Left ventricle myocardium superior (tissue), 1 donor: Measurements from ENCODE around the gene SYNGR1. TPM values are rescaled to one million over a fixed set of nuclear protein-coding genes. Genes with fewer than 3 reads are reported as not detected.
"Not testable (repeated sequence)": the region's sequence is repeated elsewhere in the genome, so short reads cannot be mapped to it uniquely, and the experiment has no call there.

ENCODE experiments used
- ATAC-seq: fragments of 200-7000 bp; cut with Tn5 transposase; one replicate; pipeline ENCODE4 v1.9.1; 2020; ENCODE audit warnings: mild to moderate bottlenecking, moderate library complexity
- DNase-seq: peaks from one replicate; pipeline ENCODE4 v3.0.0-alpha.2; 2020
- intact Hi-C: fragments of 100-400 bp; cut with micrococcal nuclease; formaldehyde crosslinking; loops from one replicate; pipeline ENCODE4 v1.11.0; 2022
- total RNA-seq: library from RNA; stranded (reverse); fragmentation: NEBNext Ultra II Directional; extraction: Animal tissue kit (Norgen Biotek cat#: 25700); gene quantifications from one replicate; pipeline ENCODE4 v1.2.1, GENCODE V29; 2021
- donor health status: DM: no; HTN: yes; CAD: no; lungs with severe emphysema.

SYNGR1 gene
- total RNA-seq, 1 donor from 2014 or later, result 41.3 TPM

- ATAC-seq, result no peak
Observed at GRCh38 chr22:39345231-39345630, 4.6 kb upstream of the SYNGR1 start.

DNA sequence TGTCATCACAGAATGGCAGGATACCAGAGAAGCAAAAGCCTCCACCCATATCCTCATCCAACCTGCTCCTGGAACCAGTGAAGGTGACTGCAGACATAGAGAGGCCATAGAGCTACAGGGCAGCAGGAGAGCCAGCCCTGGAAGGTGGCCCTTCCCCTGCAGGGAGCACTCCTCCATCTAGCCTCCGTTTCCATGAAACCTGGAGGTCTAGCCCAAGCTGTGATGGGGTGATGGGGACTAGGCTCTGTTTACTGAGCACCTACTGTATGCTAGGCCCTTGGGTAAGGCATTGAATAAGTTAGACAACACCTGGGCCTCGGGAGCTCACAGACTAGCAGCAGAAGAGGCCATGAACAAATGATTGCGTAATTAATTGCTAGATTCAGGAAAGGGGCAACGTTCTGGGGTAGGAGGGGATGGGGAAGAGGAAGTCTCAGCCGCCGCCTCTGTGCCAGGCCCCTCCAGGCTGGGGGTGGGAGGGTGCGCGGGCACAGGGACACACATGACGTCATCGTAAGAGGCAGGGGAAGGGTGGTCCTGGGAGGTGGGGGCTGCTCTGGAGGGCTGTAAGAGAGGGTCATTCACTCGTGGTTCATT lies 784 bp upstream of the SYNGR1 start:
- intact Hi-C loops, result no loop called here
- ATAC-seq (peak; percentile 57), DNase-seq (peak; percentile 51)

More at GRCh38 chr22:39345231-39345630, 4.6 kb upstream of the SYNGR1 start:
- no peak for DNase-seq
- intact Hi-C loops, result no loop called here

- intact Hi-C loops, result no loop called here
- DNase-seq (peak; percentile 76), ATAC-seq (peak; percentile 75)
Observed at GRCh38 chr22:39349506-39349966, 255 bp upstream of the SYNGR1 start.

DNA sequence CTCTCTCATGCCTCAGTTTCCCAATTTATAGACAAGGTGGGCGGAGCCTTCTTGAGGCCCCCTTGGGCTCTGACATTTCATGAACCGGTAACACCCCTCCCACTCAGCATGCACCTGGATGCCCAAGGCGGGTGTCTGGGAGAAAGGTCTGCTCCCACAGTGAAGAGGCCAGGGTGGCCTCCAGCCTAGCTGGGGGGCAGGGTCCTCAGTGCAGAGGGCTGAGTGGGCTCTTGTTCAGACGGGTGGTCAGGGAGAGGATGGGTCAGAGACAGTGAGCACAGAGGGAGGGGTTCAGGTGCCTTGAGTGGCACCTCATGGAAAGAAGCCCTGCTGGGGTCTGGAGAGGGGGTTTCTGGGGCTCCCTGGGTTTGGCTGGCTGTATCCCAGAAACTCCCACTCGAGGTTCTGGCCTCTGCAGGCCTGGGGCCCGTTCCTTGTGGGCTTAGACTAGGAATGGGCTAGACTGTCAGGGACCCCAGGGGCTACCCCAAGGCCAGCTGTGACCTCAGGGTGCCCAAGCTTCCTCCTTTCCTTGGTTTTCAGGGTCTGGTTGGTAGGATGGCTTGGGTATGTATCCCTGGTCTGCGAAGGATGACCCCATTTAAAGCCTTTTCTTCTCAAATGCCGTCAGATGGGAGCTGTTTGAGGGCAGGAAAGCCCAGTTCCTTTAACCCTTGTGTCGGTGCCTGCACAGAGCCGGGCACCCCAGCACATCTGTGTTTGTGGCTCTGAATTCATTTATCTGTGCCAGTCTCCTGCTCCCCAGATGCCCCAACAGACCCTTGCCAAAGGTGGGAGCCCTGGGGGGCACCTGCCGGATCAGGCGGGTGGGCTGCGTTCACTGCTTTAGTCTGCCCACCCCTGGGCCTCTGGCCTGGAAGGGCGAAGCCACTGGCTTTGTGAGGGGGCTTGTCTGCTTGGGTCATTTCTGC lies 1.2 kb downstream of the SYNGR1 start:
- DNase-seq (no peak), ATAC-seq (peak; percentile 5)
- intact Hi-C loops, result no loop called here

DNA sequence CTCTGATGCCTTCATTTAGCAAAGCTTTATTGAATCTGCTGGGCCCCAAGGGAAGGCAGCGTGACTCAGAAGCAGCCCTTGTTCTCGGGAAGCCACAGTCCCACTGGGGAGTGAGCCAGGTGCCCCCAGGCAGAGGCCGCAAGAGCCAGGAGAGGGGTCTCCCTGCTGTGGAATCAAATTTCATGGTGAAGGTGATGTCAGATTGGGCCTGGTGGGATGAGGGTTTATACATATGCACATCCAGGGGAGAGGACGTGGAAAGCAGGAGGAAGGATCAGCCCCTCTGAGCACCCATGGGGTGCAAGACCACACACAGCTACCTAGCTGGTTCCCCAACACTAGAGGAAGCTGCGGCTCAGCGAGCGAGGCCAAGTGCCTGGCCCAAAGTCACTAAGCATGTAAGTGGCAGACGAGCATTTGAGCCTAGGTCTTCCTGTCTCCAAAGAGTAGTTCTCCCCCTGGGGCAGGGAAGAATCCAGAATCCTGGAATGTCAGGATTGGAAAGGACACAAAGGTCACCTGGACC lies 2.0 kb downstream of the SYNGR1 start:
- no peak for DNase-seq
- intact Hi-C loops, result no loop called here
- ATAC-seq, result no peak

GRCh38 chr22:39352306-39352891 lies 2.6 kb downstream of the SYNGR1 start:
- DNase-seq, result no peak
- intact Hi-C loops, result no loop called here

GRCh38 chr22:39353346-39353745 lies 3.6 kb downstream of the SYNGR1 start:
- intact Hi-C loops, result no loop called here
- no peak for DNase-seq
- ATAC-seq, result no peak

More at GRCh38 chr22:39352306-39352891, 2.6 kb downstream of the SYNGR1 start:
- ATAC-seq, result no peak

- DNase-seq (no peak), ATAC-seq (no peak)
- intact Hi-C loops, result no loop called here
Observed at GRCh38 chr22:39355080-39355479, 5.3 kb downstream of the SYNGR1 start.

GRCh38 chr22:39355805-39356204 lies 6.0 kb downstream of the SYNGR1 start:
- ATAC-seq, DNase-seq, intact Hi-C loops: not testable (repeated sequence)

GRCh38 chr22:39356464-39356863 lies 6.7 kb downstream of the SYNGR1 start:
- intact Hi-C loops, result no loop called here
- no peak for ATAC-seq
- DNase-seq, result no peak

- DNase-seq, intact Hi-C loops, ATAC-seq: not testable (repeated sequence)
Observed at GRCh38 chr22:39357110-39358108, 7.6 kb downstream of the SYNGR1 start.

GRCh38 chr22:39358197-39358596 lies 8.4 kb downstream of the SYNGR1 start:
- DNase-seq, ATAC-seq, intact Hi-C loops: not testable (repeated sequence)

DNA sequence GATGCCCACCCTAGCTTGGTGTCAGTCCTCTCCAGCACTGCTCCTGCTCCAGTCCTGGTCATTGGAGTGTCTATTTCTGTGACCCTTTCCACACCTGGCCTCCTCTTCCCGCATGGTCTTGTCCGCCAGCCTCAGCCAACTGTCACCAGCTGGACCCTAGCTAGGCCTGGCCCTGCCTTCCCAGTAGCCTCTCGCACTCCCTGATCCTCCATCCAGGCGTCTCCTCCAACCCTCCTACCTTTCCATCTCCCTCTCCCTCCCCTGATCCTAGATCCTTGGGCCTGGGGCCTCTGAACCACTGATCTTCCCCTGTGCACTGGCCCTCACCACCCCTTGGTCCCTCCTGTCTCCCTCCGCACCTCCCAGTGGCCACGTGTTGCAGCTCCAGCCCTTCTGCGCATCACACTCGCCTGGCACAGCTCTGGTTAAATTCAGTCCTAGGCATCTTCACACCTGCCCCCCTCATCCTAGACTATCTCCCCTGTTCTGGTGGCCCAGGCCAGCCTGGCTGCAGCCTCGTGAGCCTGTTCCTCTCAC lies 9.9 kb downstream of the SYNGR1 start:
- DNase-seq (no peak), ATAC-seq (no peak)
- intact Hi-C loops, result no loop called here

- DNase-seq (no peak), ATAC-seq (no peak)
- intact Hi-C loops, result no loop called here
Observed at GRCh38 chr22:39360242-39360641, 10.5 kb downstream of the SYNGR1 start.

DNA sequence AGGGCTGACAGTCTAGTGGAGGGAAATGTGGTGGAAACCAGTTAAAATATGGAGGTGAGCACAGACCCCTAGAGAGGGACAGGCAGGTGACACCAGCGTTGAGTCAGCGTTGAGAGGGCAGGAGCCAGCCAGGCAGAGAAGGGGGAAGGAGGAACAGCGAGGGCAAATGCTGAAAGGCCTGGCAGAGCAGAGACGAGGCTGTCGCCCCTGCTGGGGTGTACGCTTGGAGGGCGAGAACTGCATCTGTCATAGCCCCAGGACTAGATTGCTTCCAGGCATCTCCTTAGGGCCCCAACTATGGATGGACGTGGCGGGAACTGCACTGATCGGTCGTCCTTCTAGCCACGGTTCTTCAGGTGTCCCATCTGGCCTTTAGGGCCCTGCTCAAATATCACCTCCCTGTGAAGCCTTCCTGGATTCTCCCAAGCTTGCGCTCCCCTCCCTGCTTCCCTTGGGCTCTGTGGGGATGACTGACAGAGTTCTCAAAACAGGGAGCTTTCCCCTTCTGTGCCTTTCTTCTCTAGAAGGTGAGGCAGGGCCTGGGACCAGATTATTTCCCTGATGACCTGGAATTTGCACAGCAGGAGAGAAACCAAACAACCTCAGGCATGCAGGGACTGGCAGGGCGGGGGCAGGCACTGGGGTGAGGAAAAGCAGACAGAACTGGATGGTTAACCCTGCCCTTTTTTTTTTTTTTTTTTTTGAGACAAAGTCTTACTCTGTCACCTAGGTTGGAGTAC lies 11.1 kb downstream of the SYNGR1 start:
- intact Hi-C loops, result no loop called here
- ATAC-seq (no peak), DNase-seq (no peak)

DNA sequence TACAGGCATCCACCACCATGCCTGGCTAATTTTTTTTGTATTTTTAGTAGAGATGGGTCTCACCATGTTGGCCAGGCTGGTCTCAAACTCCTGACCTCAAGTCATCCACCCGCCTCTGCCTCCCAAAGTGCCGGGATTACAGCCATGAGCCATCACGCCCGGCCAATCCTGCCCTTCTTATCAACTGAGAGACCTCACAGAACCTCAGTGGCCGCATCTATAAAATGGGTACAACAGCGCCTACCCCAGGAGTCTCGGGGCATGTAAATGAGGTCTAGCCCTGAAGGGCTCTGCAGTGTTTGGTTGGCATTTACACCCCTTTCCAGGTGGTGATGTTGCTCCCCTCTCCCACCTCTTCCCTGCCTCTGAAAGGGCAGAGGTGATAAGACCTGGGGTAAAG lies 11.7 kb downstream of the SYNGR1 start:
- ATAC-seq (no peak), DNase-seq (no peak)
- intact Hi-C loops, result no loop called here

GRCh38 chr22:39362271-39362670 lies 12.5 kb downstream of the SYNGR1 start:
- no peak for ATAC-seq
- DNase-seq, result no peak
- intact Hi-C loops, result no loop called here

DNA sequence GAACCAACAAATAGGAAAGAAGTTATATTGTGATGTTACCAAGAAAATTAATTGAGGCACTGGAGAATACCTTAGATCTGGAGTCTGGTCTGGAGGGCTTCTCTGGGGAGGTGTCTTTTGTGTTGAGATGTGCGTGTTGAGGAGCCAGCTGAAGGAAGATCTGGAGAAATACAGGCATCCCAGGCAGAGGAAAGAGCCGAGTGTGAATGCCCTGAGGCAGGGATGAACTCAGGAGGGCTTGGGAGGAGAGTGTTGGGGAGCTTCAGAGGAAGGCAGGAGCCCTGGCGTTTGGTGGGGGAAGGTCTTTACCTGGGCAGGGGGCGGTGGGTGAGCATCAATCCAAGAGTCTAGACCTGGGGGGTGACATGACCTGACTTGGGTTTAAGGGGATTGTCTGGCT lies 13.1 kb downstream of the SYNGR1 start:
- ATAC-seq (no peak), DNase-seq (no peak)
- intact Hi-C loops, result no loop called here
